Activated T-cell treated with anti-CD3 and anti-CD28 coated beads, Interleukin-2, amount 50 U/mL, for 1 hour (primary cell): ENCODE results near the gene EPHB1.
"Not testable (repeated sequence)": the region's sequence is repeated elsewhere in the genome, so short reads cannot be mapped to it uniquely, and the experiment has no call there.

Source experiments
- DNase-seq: peaks from one replicate; pipeline ENCODE4 v3.0.0-alpha.2; 2020

Gene EPHB1

GRCh38 chr3:135059580-135059979, 264.5 kb downstream of the EPHB1 start:
- DNase-seq = no peak

GRCh38 chr3:135066844-135067727, 272.0 kb downstream of the EPHB1 start:
- not testable (repeated sequence) for DNase-seq

- DNase-seq = no peak
Observed at GRCh38 chr3:135068011-135068410, 273.0 kb downstream of the EPHB1 start.

GRCh38 chr3:135069406-135069805, 274.3 kb downstream of the EPHB1 start:
- DNase-seq = no peak

GRCh38 chr3:135071483-135071882, 276.4 kb downstream of the EPHB1 start:
- DNase-seq = no peak

- no peak for DNase-seq
Observed at GRCh38 chr3:135072431-135072830, 277.4 kb downstream of the EPHB1 start.

- no peak for DNase-seq
Observed at GRCh38 chr3:135075157-135075556, 280.1 kb downstream of the EPHB1 start.

- no peak for DNase-seq
Observed at GRCh38 chr3:135076341-135076740, 281.3 kb downstream of the EPHB1 start.

- no peak for DNase-seq
Observed at GRCh38 chr3:135077186-135077585, 282.1 kb downstream of the EPHB1 start.

- no peak for DNase-seq
Observed at GRCh38 chr3:135078283-135078682, 283.2 kb downstream of the EPHB1 start.

- DNase-seq = no peak
Observed at GRCh38 chr3:135079095-135079494, 284.0 kb downstream of the EPHB1 start.

GRCh38 chr3:135081451-135081850, 286.4 kb downstream of the EPHB1 start:
- DNase-seq = no peak

- no peak for DNase-seq
Observed at GRCh38 chr3:135081856-135082434, 286.9 kb downstream of the EPHB1 start.

- no peak for DNase-seq
Observed at GRCh38 chr3:135082706-135083105, 287.6 kb downstream of the EPHB1 start.

GRCh38 chr3:135083179-135083578, 288.1 kb downstream of the EPHB1 start:
- no peak for DNase-seq

- no peak for DNase-seq
Observed at GRCh38 chr3:135083756-135084155, 288.7 kb downstream of the EPHB1 start.

- no peak for DNase-seq
Observed at GRCh38 chr3:135084405-135084804, 289.3 kb downstream of the EPHB1 start.

- DNase-seq = no peak
Observed at GRCh38 chr3:135084976-135085375, 289.9 kb downstream of the EPHB1 start.

GRCh38 chr3:135085652-135086436, 290.8 kb downstream of the EPHB1 start:
- DNase-seq = no peak

GRCh38 chr3:135087782-135088181, 292.7 kb downstream of the EPHB1 start:
- no peak for DNase-seq

- DNase-seq = no peak
Observed at GRCh38 chr3:135089451-135089850, 294.4 kb downstream of the EPHB1 start.

- DNase-seq = no peak
Observed at GRCh38 chr3:135090020-135090717, 295.1 kb downstream of the EPHB1 start.

GRCh38 chr3:135091946-135092345, 296.9 kb downstream of the EPHB1 start:
- DNase-seq = no peak
